WI38 (cell line): ENCODE data around the gene GSN.

ENCODE experiments used
- H3K4me3 ChIP-seq: 2 replicates; pipeline ENCODE4 v1.5.1; 2011; ENCODE audit warnings: low read depth, mild to moderate bottlenecking, control low read depth, low read length
- CTCF ChIP-seq: IDR thresholded peaks from 2 replicates; pipeline ENCODE4 v1.5.1; 2012; ENCODE audit warnings: low read depth, mild to moderate bottlenecking, control low read depth, low read length

Gene GSN

DNA sequence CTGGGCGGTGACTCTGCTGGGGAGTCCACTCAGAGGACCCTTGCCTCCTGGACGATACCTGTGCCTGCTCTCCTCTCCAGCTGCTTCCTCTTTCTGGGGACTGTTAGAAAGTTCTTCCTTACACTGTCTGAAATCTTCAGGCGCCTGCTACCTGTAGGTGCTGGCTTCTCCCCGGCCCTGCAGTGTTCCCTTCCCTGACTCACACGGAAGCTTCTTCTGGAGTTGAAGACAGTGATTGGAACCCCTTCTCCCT, 562 bp downstream of the GSN start:
- no peak for TF ChIP-seq CTCF
- peak overlapping the region; percentile 88 for H3K4me3 ChIP-seq

DNA sequence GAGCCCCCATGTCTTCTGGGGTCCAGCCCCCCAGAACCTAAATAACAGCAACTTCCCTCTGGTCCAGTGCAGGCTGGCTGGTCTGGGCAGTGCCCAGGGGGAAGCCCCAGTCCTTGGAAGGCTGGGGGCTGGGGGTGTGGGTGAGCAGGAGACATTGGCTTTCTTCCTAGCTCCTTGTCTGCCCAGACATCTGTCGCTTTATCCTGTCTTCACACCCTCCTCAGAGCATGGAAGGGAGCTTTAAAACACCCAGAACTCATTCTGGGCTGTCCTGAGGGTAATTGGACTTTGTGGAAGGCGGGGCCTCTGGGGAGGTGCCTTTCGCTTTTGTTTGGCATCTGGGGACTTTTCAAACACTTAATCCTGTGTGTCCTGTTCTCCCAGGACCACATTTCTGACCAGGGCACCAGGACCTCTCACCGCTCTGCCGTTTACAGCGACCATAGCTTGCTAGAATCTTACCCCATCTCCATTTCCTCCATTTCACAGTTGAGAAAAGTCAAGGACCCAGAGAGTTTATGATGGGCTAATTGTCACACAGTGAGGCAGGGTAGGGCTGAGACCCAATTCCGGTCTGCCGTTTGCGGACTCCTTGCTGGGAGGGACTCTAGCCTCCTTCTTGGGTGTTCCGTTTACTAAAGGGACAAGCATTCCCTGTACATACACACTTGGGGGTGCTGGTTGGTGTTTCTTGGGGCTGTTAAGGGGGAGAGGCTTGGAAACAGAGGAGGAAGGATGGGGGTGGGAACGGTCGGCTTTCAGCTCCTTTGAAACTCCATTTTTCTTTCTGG, 1.1 kb downstream of the GSN start:
- TF ChIP-seq CTCF = no peak
- peak overlapping the region; percentile 88 for H3K4me3 ChIP-seq

GRCh38 chr9:121269642-121270254, 1.8 kb downstream of the GSN start:
- peak overlapping the region; percentile 88 for H3K4me3 ChIP-seq
- TF ChIP-seq CTCF = no peak

DNA sequence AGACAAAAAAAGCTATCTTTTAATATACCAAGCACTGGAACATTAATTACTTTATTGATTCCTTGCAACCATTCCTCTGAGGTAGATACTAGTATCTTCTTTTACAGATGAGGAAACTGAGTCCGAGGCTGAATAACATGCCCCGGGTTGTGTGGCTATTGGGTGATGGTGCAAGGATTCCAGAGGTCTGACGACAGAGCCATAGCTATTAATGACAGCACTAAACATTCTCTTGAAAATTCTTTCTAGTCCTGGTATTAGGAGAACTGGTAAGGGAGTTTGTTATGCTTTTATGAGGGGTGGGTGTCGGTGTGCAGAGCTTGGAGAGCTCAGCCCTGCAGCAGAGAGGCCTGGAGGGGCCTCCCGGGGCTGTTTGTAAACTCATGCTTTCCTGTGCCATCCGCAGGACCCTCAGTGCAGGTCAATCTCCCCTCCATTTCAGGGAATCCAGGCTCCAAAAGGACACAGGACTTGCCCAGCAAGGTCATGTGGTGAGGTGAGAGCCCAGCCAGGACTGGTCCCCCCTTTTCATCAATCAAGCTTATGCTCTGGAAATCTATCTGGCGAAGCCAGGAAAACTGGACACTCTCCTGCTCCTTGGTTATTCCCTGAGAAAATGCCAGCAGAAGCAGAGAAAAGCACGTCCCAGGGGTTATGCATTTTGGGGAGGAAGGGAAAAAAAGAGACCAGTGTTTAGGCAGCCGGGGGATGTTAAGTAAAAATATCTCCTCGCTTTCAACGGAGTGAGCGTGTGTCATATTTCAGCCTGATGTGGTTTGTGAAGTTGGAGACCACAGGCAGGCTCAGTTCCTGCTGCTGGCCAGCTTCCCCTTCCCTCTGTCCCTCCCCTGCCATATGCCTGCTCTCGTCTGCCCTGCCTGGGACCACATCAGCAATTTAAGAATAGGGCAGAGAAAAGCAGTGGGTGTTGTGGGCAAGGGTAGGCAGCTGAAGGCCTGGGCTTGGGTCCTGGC, 3.7 kb downstream of the GSN start:
- no peak for TF ChIP-seq CTCF
- H3K4me3 ChIP-seq = peak overlapping the region; percentile 30

GRCh38 chr9:121272401-121272948, 4.5 kb downstream of the GSN start:
- H3K4me3 ChIP-seq = peak overlapping the region; percentile 30
- no peak for TF ChIP-seq CTCF

GRCh38 chr9:121273064-121273775, 5.3 kb downstream of the GSN start:
- TF ChIP-seq CTCF = no peak
- H3K4me3 ChIP-seq = no peak overlapping the region
